ENCODE data around the gene PFN3. TPM values are rescaled to one million over a fixed set of nuclear protein-coding genes. Genes with fewer than 3 reads are reported as not detected.
"Not testable (repeated sequence)": the region's sequence is repeated elsewhere in the genome, so short reads cannot be mapped to it uniquely, and the experiment has no call there.

PFN3 gene
- total RNA-seq, 1 donor from 2014 or later = not detected

DNA sequence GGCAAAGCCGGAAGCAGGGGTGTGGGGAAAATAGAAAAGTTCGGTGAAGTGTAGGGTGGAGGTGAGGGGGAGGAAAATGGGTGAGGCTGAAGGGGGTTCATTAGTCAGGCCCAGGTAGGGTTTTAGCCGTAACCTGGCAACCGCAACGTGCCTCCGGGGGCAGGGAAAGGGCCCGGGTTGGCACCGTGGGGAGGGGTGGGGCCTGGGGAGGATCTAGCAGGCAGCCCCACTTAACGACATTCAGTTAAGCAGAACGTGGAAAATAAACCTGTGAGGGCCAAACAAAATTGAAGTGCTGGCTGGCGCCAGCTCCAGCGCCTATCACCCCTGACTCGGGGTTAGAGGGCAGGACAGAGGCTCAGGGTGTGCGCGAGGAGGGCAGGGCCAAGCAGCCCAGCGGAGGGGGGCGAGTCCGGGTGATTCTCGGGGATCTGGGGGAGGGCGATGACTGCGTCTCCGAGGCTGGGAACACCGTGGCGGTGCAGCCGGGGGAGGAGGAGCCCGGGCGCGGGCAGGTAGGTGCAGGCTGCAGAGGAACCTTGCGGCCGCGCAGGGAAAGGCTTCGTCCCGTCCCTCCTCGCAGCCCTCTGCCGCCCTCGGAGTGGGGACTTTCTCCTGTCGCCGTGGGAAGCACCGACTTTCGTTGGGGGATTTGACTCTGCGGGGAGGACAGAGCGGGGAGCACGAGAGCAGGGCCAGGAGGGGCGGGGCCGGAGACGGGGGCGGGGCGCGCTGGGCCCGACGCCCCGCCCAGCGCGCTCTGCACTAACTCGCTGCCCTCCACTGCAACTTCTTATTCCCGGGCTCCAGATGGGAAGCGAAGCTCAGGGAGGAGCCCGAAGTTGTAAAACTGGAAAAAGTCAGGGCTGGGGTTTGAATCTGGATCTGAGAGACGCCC lies 37.6 kb downstream of the PFN3 start:
- intact Hi-C loops (cut with micrococcal nuclease) = no loop called here

DNA sequence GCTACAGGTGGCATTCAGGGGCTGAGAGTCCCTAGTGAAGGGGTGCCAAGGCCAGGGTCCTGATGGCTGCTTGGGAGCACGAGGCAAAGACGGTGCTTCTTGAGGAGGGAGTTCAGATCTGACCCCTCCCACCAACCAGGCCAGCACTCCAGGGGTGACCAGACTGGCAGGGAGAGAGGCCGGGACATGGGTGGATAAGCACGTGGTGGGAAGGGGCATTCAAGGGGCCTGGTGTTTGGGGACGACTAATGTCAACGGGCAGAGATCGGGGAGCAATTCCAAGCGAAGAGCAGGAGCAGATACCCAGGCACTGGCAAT lies 38.2 kb downstream of the PFN3 start:
- intact Hi-C loops (cut with micrococcal nuclease) = no loop called here

DNA sequence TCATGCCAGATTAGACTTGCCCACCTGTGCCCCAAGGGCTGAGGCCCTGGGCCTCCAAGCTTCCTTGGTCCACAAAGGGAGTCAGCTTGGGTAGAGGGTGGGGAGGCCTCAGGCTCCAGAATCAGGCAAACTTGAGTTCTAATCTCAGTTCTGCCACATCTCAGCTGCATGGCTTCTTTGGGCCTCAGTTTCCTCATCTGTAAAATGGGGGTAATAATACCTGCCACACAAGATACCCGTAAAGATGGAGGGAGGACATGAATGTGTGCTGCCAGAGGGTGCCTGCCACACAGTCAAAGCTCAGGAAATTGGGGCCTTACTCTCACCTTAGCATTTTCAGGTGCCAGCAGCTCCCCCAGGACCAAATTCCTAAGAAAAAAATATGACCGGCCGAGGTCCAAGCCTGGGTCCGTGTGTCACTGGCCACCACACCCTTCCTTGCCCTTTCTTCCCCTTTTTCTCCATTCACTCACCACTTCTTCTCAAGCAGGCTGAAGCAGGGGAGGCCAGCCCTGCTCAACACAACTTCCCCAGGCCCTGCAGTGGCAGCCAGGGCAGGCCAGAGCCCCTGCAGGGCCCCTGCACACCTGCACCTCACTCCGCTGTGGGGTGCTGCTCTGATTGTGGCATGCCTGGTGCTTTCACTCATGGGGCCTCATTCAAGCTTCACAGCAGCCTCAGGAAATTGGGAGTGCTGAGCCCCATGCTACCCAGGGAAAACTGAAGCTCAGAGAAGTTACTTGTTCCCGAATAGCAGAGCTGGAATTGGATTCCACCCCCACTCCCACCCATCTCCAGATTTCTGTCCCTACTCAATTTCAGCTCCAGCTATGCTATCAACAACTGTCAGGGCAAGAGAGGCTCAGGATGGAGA lies 38.8 kb downstream of the PFN3 start:
- intact Hi-C loops (cut with micrococcal nuclease) = no loop called here

DNA sequence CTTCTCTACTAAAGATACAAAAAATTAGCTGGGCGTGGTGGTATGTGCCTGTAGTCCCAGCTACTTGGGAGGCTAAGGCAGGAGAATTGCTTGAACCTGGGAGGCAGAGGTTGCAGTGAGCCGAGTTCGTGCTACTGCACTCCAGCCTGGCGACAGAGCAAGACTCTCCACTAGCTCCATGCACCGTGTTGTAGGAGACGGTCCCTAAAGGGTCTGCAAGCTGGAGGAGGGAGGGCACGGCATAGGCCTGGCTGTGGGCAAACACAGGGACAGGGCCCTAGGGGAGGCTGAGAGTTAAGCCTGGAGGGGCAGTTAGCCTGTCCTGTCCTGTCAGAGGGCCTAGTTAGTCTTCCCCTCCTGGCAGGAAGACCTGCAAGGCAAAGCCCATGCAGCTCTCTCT lies 39.7 kb downstream of the PFN3 start:
- intact Hi-C loops (cut with micrococcal nuclease) = not testable (repeated sequence)

DNA sequence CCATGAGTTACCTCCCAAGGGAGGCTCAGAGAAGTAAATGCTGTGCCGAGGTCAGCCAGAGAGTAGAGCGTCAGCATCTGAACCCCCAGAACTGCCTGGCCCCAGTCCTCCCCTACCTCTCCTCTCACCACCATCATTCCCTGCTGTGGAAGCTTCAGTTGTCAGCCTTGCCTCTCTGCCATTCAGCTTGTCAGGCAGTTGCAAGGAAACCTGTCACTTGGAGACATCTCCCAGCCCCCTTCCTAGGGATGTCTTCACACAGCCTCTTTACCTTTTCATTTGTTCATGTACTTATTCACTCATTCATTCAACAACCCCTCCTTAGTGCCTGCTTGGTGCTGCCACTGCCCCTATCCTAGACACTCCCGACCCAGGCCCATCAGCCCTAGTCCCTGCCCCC lies 40.6 kb downstream of the PFN3 start:
- intact Hi-C loops (cut with micrococcal nuclease) = loop anchor here (5.0 kb wide), 1 partner anchor 42 kb away; the partner anchor contains the start of gene PFN3

DNA sequence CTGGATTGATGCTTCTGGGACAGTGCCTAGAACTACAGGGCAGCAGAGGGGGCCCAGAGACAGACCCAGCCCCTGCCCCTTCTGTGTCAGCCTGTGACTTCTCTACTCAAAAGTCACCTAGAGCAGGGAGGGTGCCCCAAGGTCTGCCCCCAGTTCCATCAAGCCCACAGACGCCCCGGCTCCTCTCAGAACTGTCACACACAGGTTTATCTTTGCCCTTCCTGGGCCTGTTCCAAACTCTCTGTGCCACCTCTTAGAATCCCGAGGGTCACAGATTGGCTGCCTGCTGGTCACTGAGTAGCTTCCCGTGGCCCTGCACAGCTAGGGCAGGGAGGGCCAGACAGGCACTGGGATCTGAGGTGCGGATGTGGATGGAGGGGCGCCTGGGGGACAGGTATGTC lies 41.0 kb downstream of the PFN3 start:
- intact Hi-C loops (cut with micrococcal nuclease) = loop anchor here (5.0 kb wide), 1 partner anchor 43 kb away; the partner anchor contains the start of gene PFN3

DNA sequence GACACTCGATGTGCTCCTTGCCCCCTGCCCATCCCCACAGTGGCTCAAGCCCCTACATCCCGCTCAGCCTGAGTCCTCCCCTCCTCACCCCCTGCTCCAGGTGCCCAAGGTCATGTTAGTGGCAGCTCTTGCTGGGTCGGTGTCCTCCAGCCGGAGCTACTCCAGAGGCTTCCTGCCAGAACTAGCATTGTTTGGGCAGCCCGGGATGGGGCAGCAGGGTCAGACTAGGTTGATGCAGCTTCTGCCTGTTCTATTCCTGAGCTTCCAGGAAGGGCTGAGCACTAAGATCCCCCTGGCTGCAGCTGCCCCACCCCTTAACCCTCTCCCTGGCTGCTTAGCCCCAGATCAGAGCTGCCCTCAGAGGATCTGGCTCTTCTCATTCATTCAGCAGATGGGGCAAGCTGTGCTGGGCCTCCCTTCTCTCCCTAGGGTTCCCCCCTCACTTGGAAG lies 42.1 kb downstream of the PFN3 start:
- intact Hi-C loops (cut with micrococcal nuclease) = loop anchor here (5.0 kb wide), 1 partner anchor 44 kb away; the partner anchor contains the start of gene PFN3

DNA sequence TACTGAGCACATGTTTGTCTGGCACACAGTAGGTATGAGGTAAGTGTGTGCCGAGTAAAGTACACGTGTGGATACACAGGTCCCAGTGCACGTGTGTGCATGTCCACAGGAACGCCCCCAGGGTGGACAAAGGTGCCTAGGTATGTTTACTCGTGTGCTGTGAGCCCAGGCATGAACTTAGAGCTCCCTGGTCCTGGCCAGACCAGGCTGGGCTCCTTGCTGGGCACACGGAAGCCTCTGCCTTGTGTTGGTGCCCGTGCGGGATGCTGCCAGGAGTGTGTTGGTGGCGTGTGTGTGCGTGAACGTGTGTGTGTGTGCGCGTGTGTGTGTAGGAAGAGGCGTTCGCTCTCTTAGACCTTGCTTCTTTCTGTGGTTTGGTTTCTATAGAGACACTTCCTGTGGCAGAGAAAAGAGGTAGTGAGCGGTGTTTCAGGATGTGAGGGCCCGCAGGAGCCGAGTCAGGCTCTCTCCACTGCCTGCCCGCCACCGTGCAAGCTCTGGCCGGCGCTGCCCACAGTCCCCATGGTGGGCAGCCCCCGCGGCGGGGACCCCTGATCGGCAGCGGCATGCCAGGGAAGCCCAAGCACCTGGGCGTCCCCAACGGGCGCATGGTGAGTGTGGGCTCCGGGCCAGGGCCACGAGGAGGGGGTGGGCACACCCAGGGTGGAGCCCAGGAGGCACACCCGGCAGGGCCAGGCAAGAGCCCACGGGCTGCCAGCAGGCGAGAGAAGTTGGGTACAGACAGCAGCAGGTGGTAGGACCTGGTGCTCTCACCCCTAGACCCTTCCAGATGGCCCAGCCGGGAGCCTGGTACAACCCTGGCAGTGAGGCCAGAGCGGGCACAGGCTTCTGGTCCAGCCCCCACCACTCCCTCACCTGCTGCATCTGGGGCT lies 42.8 kb downstream of the PFN3 start, which contains the start of gene RGS14:
TSS of gene RGS14 (plus strand) at position 466 of the 893 bp plus-strand sequence. CDS start at position 567, 101 bp downstream.
- intact Hi-C loops (cut with micrococcal nuclease) = loop anchor here (1.0 to 5.0 kb wide), 2 partner anchors 45 to 160 kb away; partner anchors contain the start of gene PFN3

DNA sequence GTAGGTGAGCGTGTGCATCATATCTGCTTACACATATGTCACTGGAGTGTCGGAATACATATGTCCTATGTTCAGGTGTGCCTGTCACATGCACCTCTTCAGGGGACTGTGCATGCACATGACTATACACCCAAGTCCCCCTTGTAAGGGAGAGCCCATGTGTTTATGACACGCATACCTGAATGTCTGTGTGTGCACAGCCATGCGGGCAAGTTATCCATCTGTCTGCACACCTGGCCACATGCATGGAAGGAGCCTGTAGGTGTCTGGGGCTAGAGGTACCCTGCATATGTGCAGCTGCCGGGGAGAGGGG lies 43.4 kb downstream of the PFN3 start:
- intact Hi-C loops (cut with micrococcal nuclease) = loop anchor here (1.0 to 5.0 kb wide), 2 partner anchors 45 to 160 kb away; partner anchors contain the start of gene PFN3

DNA sequence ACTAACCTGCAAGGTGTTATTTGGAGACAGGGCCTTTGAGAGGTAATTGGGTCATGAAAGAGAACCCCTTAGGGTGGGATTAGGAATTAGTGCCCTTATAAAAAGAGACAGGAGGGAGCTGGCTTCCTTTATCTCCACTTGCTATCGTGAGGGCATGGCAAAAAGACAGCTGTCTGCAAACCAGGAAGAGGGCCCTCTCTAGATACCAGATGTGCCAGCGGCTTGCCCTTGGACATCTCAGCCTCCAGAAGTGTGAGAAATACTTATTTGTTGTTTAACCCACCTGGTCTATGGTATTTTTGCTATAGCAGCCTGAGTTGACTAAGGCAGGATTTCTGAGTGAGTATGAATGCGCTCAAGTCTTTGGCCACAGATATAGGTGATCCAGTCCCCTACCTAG lies 43.7 kb downstream of the PFN3 start:
- intact Hi-C loops (cut with micrococcal nuclease) = loop anchor here (1.0 to 5.0 kb wide), 2 partner anchors 46 to 161 kb away; partner anchors contain the start of gene PFN3

DNA sequence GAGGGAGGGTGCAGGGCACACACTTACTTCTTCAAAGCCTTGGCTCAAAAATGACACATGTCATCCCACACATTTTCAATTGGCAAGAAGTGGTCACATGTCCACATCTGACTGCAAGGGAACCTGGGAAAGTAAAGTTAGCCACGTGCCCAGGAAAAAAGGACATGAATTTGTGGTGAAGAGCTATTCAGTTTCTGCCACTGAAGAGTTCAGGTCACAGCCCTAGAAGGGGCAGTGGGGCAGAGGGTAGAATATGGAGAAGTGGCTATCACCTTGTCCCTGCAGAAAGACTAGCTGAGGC lies 44.6 kb downstream of the PFN3 start:
- intact Hi-C loops (cut with micrococcal nuclease) = loop anchor here (5.0 kb wide), 1 partner anchor 46 kb away; the partner anchor contains the start of gene PFN3

DNA sequence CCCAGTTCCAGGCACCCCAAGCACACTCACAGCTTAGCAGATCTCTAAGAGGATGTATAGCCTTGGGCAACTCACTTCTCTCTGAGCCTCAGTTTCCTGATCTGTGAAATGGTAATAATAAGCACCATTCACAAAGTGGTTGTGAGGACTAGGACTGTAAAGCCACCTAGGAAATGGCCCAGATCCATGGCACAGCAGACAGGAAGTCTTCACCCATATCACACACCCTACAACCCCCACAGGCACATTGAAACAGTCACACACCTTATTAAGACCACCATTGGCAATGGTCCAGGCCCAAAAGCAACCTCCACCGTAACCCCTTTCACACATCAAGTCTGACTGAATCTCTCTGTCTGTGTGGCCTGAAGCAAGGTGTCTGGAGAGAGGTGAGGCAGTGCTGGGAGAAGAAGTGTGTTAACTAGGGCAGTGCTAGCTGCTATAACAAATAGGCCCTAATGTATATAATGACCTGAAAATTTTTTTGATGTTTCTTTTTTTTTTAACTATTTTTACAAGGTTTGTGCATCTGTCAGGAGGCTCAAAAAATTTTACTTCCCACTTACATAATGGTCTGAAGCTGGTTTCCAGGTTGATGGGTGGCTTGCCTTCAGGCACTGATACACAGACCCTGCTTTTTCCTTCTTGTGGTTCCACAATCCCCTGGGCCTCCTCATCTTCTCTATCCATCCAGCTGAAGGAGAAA lies 45.1 kb downstream of the PFN3 start:
- intact Hi-C loops (cut with micrococcal nuclease) = loop anchor here (5.0 kb wide), 1 partner anchor 47 kb away; the partner anchor contains the start of gene PFN3

DNA sequence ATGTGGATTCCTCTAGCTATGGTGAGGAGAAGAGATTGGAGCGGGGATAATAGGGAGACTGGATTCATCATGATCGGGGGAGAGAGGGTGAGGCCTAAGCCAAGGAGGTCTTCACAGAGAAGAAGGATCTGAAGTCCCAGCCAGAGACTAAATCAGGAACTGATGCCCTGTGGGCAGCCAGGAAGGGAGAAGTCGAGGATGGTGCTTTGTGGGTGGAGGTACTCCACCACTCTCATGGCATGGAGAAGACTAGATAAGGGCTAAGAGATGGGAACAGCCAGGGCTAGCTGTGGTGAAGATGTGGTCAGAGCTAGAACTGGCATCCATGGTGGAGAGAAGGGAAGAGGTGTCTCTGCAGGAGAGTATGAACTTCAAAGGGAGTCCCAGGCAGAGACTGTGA lies 45.8 kb downstream of the PFN3 start:
- intact Hi-C loops (cut with micrococcal nuclease) = loop anchor here (5.0 kb wide), 1 partner anchor 48 kb away; the partner anchor contains the start of gene PFN3

DNA sequence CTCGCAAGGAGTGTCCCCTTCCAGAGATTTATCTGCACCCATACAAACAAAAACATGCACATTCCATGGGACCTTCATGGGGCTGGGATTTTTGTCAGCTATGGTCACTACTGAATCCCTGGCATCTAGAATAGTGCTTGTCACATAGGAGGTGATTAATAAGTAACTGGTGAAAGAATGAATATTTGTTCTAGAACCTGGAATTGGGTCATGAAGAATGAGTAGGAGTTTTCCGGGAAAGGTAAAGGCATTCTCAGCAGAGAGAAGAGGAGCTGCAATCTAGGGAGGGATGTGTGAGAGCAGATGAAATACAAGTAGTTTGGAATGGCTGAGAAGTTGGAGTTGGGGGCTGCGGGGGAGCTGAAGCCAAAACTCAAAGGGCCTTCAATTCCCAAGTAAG lies 46.2 kb downstream of the PFN3 start:
- intact Hi-C loops (cut with micrococcal nuclease) = no loop called here

DNA sequence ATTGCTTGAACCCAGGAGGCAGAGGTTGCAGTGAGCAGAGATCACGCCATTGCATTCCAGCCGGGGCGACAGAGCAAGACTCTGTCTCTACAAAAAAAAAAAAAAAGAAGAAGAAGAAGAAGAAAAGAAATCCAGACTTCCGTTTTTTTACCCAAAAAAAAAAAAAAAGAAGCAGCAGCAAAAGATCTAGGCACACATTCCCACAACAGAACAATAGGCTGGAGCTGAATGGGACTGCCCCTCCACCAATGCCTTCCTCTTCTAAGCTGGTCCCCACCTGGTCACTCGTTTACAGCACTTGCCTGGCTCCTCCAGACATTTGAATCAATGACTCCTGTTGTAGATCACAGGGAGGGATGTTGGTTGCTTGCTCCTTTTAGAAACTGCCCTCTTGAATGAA lies 47.4 kb downstream of the PFN3 start:
- intact Hi-C loops (cut with micrococcal nuclease) = no loop called here

DNA sequence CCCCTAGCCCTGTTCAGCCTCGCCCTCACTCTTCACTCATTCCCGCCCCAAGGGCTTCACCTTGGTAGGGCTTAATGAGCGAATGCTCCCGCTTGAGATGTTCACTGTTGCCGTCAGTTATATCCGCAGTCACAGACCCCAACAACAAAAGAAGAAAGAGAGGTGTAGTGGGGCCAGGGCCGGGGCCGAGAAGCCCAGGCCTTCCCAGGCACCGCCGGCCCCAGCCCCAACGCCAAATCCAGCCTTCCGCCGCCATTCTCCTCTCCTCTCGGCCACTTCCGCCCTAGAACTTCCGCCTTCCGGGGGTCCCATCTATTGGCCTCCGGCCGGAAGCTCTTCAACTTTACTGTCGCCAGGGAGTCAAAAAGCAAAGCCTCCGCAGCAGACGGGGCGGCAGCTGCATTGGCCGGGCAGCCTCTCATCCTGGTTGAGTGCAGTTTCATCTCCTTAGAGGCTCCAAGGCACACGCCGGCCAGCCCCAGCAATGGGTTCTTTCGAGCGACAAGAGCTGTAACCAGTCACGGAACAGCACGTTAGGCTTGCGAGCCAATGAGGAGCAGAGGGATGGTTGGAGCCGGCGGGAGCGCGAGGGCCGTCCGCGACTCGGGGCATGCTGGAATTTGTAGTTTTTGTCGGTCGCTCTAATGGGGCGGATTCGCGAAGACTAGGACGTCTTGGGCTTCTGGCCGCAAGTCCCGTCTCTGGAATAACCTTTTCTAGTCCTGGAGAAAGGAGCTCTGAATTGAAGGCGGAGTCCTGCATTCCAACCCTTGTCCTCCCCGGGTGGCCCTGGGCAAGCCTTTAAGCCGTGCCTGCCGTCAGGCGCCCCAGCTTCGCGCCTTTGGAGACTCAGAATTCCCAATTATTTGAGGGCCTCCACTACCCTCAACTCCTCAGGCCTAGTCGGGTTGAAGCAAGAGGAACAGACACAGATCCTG lies 48.8 kb downstream of the PFN3 start, which contains the start of gene LMAN2:
TSS of gene LMAN2 (minus strand) at position 277 of the 938 bp plus-strand sequence. CDS start at position 256, 21 bp downstream.
- intact Hi-C loops (cut with micrococcal nuclease) = loop anchor here (1.0 kb wide), 3 partner anchors 39 to 104 kb away; partner anchors contain the start of gene GRK6

DNA sequence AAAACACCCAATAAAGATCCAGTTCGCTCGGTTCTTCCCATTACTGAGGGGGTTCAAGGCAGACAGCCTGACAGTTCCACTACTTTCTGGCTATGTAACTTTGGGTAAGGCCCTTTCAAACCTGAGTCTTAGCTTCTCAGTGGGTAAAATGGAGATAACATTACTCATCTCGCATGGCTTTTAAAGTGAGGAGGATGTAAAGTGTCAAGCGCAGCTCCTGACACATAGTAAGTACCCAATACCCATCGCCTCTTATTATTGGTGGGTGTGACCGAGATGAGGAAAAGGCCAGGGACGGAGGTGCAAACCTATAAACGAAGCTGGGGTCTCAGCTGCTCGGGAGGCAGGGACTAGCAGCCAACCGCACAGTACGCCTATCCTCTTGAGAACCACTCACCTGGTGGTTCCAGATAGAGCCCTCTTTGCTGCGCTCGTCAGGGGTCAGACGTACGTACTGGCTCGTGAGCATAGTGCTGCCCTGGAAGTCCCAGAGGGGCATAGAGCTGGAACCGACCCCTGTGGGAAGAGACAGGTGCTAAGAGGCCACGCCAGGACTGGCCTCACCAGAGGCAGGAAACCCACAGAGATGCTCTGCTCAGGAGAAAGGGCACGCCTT lies 49.6 kb downstream of the PFN3 start:
- intact Hi-C loops (cut with micrococcal nuclease) = loop anchor here (1.0 kb wide), 2 partner anchors 39 to 104 kb away; no protein-coding TSS in a partner anchor
